Measurements from ENCODE around the gene TAOK3.
"Not testable (repeated sequence)": the region's sequence is repeated elsewhere in the genome, so short reads cannot be mapped to it uniquely, and the experiment has no call there.

- TF ChIP-seq CTCF (IDR thresholded peaks at IDR 0.05; ENCODE audit: low read depth, low read length, missing input control); SP1 (IDR thresholded peaks at IDR 0.05); FOXA1 (IDR thresholded peaks at IDR 0.05); MAX (IDR thresholded peaks at IDR 0.05); HNF4A (conservative IDR thresholded peaks at IDR 0.05); GABPA (IDR thresholded peaks at IDR 0.05 in 1 of 2, conservative IDR thresholded peaks at IDR 0.05 in 1 of 2); REST (IDR thresholded peaks at IDR 0.05); TAF1 (conservative IDR thresholded peaks at IDR 0.05); RAD21 (IDR thresholded peaks at IDR 0.05); ATF3 (IDR thresholded peaks at IDR 0.05); ZBTB33 (IDR thresholded peaks at IDR 0.05); YY1 (IDR thresholded peaks at IDR 0.05); JUND (IDR thresholded peaks at IDR 0.05); FOXA2 (IDR thresholded peaks at IDR 0.05): not testable (repeated sequence)
These were observed 64.7 kb downstream of the TAOK3 start for GRCh38 chr12:118308006-118308405.
